Neural cell (in vitro differentiated cells): Measurements from ENCODE around the gene MYB. TPM values are rescaled to one million over a fixed set of nuclear protein-coding genes. Genes with fewer than 3 reads are reported as not detected.

Experiments used
- H2AFZ ChIP-seq: fragments of 200-600, 300-800 bp; sonication (generic), shearing (Covaris generic); 2 replicates; pipeline ENCODE4 v1.6.0; 2014; ENCODE audit warnings: low read depth, mild to moderate bottlenecking, antibody characterized with exemption, low read length, moderate library complexity
- H3F3A ChIP-seq: fragments of 200-600 bp; shearing (Covaris generic); 2 replicates; pipeline ENCODE4 v1.6.1; 2016; ENCODE audit warnings: mild to moderate bottlenecking, moderate library complexity, mixed read lengths, antibody characterized with exemption, low read length; ENCODE audit not compliant: insufficient read depth, poor library complexity, severe bottlenecking
- H3K27ac ChIP-seq: fragments of 200-600, 300-800 bp; sonication (generic), shearing (Covaris generic); 2 replicates; pipeline ENCODE4 v1.5.1; 2014; ENCODE audit warnings: mild to moderate bottlenecking, low read length, moderate library complexity
- H3K27me3 ChIP-seq: fragments of 300-800, 200-600 bp; sonication (generic), shearing (Covaris generic); 2 replicates; pipeline ENCODE4 v1.6.0; 2014; ENCODE audit warnings: mild to moderate bottlenecking, low read depth, low read length, moderate library complexity; ENCODE audit not compliant: insufficient read depth
- H3K36me3 ChIP-seq: fragments of 300-800, 200-600 bp; sonication (generic), shearing (Covaris generic); 2 replicates; pipeline ENCODE4 v1.5.1; 2014; ENCODE audit warnings: mild to moderate bottlenecking, antibody characterized with exemption, low read length, moderate library complexity; ENCODE audit not compliant: insufficient read depth
- H3K4me2 ChIP-seq: fragments of 300-800, 200-600 bp; sonication (generic), shearing (Covaris generic); 2 replicates; pipeline ENCODE4 v1.6.0; 2014; ENCODE audit warnings: mild to moderate bottlenecking, low read length
- H3K4me3 ChIP-seq: fragments of 300-800, 200-600 bp; sonication (generic), shearing (Covaris generic); 2 replicates; pipeline ENCODE4 v1.5.1; 2014; ENCODE audit warnings: mild to moderate bottlenecking, low read length, moderate library complexity
- H3K79me2 ChIP-seq: fragments of 200-600 bp; shearing (Covaris generic); replicated peaks from 2 replicates; pipeline ENCODE4 v1.6.0; 2014; ENCODE audit warnings: mild to moderate bottlenecking, low read length, moderate library complexity; ENCODE audit not compliant: insufficient read depth
- H3K9ac ChIP-seq: fragments of 300-800, 200-600 bp; sonication (generic), shearing (Covaris generic); 2 replicates; pipeline ENCODE4 v1.6.1; 2016; ENCODE audit warnings: mild to moderate bottlenecking, low read length, mixed read lengths
- H3K9me2 ChIP-seq: fragments of 200-600 bp; shearing (Covaris generic); 2 replicates; pipeline ENCODE4 v1.6.1; 2016; ENCODE audit warnings: mild to moderate bottlenecking, low read length, mixed read lengths; ENCODE audit not compliant: insufficient read depth
- H3K9me3 ChIP-seq: fragments of 200-600, 300-800 bp; sonication (generic), shearing (Covaris generic); 2 replicates; pipeline ENCODE4 v1.6.1; 2016; ENCODE audit warnings: mild to moderate bottlenecking, mixed run types, low read length, moderate library complexity, mixed read lengths
- H4K20me1 ChIP-seq: fragments of 200-600 bp; shearing (Covaris generic); 2 replicates; pipeline ENCODE4 v1.6.1; 2016; ENCODE audit warnings: mild to moderate bottlenecking, mixed run types; ENCODE audit not compliant: insufficient read depth
- EP300 ChIP-seq: fragments of 450-650 bp; conservative IDR thresholded peaks from 2 replicates; pipeline ENCODE4 v1.6.1; 2014; ENCODE audit warnings: antibody characterized with exemption, mild to moderate bottlenecking, moderate library complexity; ENCODE audit not compliant: poor library complexity, severe bottlenecking
- EZH2 ChIP-seq: fragments of 200-600, 300-800 bp; shearing (Covaris generic), sonication (generic); IDR thresholded peaks from 2 replicates; pipeline ENCODE4 v1.6.1; 2014; ENCODE audit warnings: antibody characterized with exemption, low read length, borderline replicate concordance, mild to moderate bottlenecking; ENCODE audit not compliant: insufficient read depth, poor library complexity, severe bottlenecking
- MXI1 ChIP-seq: fragments of 450-650 bp; conservative IDR thresholded peaks from 2 replicates; pipeline ENCODE4 v1.6.1; 2014; ENCODE audit warnings: antibody characterized with exemption, mild to moderate bottlenecking; ENCODE audit not compliant: poor library complexity, severe bottlenecking
- POLR2AphosphoS5 ChIP-seq: IDR thresholded peaks from 2 replicates; pipeline ENCODE4 v1.6.1; 2012
- RAD21 ChIP-seq: fragments of 450-650 bp; conservative IDR thresholded peaks from 2 replicates; pipeline ENCODE4 v1.6.1; 2014; ENCODE audit warnings: antibody characterized with exemption, mild to moderate bottlenecking, moderate library complexity
- REST ChIP-seq: IDR thresholded peaks from 2 replicates; pipeline ENCODE4 v1.6.1; 2012; ENCODE audit warnings: borderline replicate concordance
- SMC3 ChIP-seq: fragments of 450-650 bp; conservative IDR thresholded peaks from 2 replicates; pipeline ENCODE4 v1.6.1; 2014; ENCODE audit warnings: antibody characterized with exemption, mild to moderate bottlenecking, moderate library complexity; ENCODE audit not compliant: poor library complexity
- TAF1 ChIP-seq: IDR thresholded peaks from 2 replicates; pipeline ENCODE4 v1.6.1; 2012; ENCODE audit warnings: low read depth
- polyA plus RNA-seq: library from polyadenylated mRNA; depleted of rRNA; stranded (reverse); fragments of >200 nt; gene quantifications from 2 replicates; pipeline ENCODE4 v1.2.3, GENCODE V29; 2014
- TF ChIP-seq, protein P1 (sequence below): fragments of 450-650 bp; IDR thresholded peaks from 2 replicates; pipeline ENCODE4 v1.5.1; 2014; ENCODE audit warnings: antibody characterized with exemption, mild to moderate bottlenecking, moderate library complexity; ENCODE audit not compliant: poor library complexity, severe bottlenecking

The MYB gene
- polyA plus RNA-seq, 1 donor from 2014 or later: 4.0 TPM

- no peaks in the 10 kb centered on the region for H3K9me3 ChIP-seq
- H2AFZ ChIP-seq: no peak overlapping the region
- TF ChIP-seq TAF1 (no peak), SMC3 (no peak), EP300 (no peak), RAD21 (no peak), MXI1 (no peak), EZH2 (no peak), REST (no peak), POLR2AphosphoS5 (no peak)
- TF ChIP-seq, protein P1, sequence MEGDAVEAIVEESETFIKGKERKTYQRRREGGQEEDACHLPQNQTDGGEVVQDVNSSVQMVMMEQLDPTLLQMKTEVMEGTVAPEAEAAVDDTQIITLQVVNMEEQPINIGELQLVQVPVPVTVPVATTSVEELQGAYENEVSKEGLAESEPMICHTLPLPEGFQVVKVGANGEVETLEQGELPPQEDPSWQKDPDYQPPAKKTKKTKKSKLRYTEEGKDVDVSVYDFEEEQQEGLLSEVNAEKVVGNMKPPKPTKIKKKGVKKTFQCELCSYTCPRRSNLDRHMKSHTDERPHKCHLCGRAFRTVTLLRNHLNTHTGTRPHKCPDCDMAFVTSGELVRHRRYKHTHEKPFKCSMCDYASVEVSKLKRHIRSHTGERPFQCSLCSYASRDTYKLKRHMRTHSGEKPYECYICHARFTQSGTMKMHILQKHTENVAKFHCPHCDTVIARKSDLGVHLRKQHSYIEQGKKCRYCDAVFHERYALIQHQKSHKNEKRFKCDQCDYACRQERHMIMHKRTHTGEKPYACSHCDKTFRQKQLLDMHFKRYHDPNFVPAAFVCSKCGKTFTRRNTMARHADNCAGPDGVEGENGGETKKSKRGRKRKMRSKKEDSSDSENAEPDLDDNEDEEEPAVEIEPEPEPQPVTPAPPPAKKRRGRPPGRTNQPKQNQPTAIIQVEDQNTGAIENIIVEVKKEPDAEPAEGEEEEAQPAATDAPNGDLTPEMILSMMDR: no peak
Measured at GRCh38 chr6:135229996-135230395, 48.9 kb downstream of the MYB start.

DNA sequence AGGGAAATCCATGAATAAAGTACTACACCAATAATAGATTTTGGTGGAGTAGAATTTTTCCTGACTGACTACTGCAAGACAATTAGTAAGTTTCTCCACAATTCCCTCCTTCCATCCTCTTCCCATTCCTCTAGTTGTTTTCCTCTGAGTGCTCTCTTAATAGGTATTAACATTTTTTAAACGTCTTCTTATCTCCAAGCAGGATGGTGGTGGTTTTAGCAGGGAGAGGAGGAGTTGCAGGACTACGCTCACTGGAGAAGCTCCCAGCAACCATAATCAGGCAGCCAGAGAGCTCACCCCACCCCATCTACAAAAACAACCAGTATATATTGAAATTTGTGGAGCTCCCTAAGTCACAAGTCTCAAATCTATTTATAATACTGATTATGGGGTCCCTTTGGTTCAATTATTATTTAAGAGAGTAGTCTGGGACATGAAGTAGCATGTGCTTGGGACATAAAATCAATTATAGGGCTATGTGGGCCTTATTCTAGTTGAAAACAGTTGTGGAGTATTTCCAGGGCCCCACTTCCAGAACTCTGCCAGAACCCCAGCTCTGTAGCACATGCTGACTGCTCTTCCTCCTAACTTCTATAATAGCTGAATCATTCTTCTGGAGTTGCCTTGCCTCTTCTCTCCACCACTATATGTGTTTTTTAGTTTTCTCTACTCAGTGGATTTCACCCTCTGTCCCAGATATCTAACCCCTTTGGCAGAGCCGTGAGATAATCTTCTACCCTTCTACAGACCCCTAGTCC is 49.8 kb downstream of the MYB start:
- no peaks in the 10 kb centered on the region for H3F3A ChIP-seq
- H2AFZ ChIP-seq: no peak overlapping the region
- no peaks in the 10 kb centered on the region for H3K9me2 ChIP-seq
- TF ChIP-seq MXI1: no peak
- no peak for TF ChIP-seq TAF1
- TF ChIP-seq EP300: no peak
- TF ChIP-seq RAD21: no peak
- no peak for TF ChIP-seq POLR2AphosphoS5
- no peaks in the 10 kb centered on the region for H3K79me2 ChIP-seq
- H3K9me3 ChIP-seq: no peaks in the 10 kb centered on the region
- H3K36me3 ChIP-seq: no peaks in the 10 kb centered on the region
- no peak overlapping the region for H3K9ac ChIP-seq
- no peak overlapping the region for H3K27ac ChIP-seq
- H3K27me3 ChIP-seq: no peaks in the 10 kb centered on the region
- H3K4me3 ChIP-seq: no peak overlapping the region
- H4K20me1 ChIP-seq: no peaks in the 10 kb centered on the region
- no peak overlapping the region for H3K4me2 ChIP-seq

More at GRCh38 chr6:135229996-135230395, 48.9 kb downstream of the MYB start:
- H3K27me3 ChIP-seq: no peaks in the 10 kb centered on the region
- H3K9me2 ChIP-seq: no peaks in the 10 kb centered on the region
- H3K27ac ChIP-seq: no peak overlapping the region
- H3F3A ChIP-seq: no peaks in the 10 kb centered on the region
- no peaks in the 10 kb centered on the region for H3K79me2 ChIP-seq
- H3K9ac ChIP-seq: no peak overlapping the region
- H3K4me2 ChIP-seq: no peak overlapping the region
- no peaks in the 10 kb centered on the region for H4K20me1 ChIP-seq
- H3K4me3 ChIP-seq: no peak overlapping the region
- H3K36me3 ChIP-seq: no peaks in the 10 kb centered on the region
